ENCODE data around the gene RCE1.

DNA sequence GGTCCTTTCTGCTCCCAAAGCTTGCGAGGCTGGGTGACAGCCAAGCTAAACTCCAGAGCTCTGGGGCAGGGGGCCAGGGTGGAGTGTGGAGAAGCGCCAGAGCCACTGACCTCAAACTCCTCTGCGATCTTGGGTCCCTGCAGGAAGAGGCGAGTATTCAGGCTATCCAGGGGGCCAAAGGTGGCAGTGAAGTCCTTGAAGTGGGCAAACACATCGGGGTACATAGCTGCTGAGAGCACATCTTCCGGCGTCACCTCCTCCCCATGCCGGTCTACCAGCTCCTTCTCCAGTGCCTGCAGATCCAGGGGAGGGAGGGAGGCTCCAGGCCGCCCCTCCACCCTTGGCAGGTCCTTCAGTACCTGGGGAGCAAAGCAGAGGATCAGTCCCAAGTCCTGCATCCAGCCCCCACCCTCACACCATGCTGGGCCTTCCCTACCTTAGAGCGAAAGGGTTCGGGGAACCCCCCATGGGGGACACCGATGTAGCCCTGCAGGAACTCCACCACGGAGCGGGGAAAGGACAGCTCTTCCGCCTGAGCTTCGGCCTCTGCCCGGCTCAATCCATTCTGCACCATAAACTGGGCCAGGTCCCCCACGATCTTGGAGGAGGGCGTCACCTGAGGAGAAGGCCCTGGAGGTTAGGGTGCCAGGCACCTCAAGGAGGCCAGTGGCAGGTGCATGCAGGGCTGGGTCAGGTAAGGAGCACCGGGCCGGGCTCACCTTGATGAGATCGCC, 6.4 kb downstream of the RCE1 start:
- TF ChIP-seq, protein P1, sequence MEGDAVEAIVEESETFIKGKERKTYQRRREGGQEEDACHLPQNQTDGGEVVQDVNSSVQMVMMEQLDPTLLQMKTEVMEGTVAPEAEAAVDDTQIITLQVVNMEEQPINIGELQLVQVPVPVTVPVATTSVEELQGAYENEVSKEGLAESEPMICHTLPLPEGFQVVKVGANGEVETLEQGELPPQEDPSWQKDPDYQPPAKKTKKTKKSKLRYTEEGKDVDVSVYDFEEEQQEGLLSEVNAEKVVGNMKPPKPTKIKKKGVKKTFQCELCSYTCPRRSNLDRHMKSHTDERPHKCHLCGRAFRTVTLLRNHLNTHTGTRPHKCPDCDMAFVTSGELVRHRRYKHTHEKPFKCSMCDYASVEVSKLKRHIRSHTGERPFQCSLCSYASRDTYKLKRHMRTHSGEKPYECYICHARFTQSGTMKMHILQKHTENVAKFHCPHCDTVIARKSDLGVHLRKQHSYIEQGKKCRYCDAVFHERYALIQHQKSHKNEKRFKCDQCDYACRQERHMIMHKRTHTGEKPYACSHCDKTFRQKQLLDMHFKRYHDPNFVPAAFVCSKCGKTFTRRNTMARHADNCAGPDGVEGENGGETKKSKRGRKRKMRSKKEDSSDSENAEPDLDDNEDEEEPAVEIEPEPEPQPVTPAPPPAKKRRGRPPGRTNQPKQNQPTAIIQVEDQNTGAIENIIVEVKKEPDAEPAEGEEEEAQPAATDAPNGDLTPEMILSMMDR (conservative IDR thresholded peaks at IDR 0.05 in 1 of 2, IDR thresholded peaks at IDR 0.05 in 1 of 2; ENCODE audit: extremely low read depth in 1 of 2, insufficient read depth in 1 of 2, low read depth in 1 of 2, low read length in 2 of 2): no peak
- TF ChIP-seq EZH2 (IDR thresholded peaks at IDR 0.05; ENCODE audit: borderline replicate concordance, low read length): no peak

Measured in mammary epithelial cell (primary cell).